Body of pancreas (tissue), 4 donors: ENCODE results near the gene MCTP1.

ENCODE experiments used
- CTCF ChIP-seq, 7 experiments: fragments of 450-650 bp in 4 of 7; fragments of 200-600 bp in 3 of 7; sonication (generic) in 3 of 7; IDR thresholded peaks; one replicate each; pipeline ENCODE4 v1.5.1; 2016 to 2019; ENCODE audit warnings: antibody characterized with exemption in 7 of 7
- POLR2A ChIP-seq, 3 donors: fragments of 450-650 bp; IDR thresholded peaks; one replicate each; pipeline ENCODE4 v1.6.1; 2016; ENCODE audit warnings: antibody characterized with exemption in 3 of 3, mild to moderate bottlenecking in 2 of 3

- TF ChIP-seq POLR2A (IDR thresholded peaks at IDR 0.05) (no peak), CTCF (IDR thresholded peaks at IDR 0.05) (no peak)
Measured at GRCh38 chr5:95098012-95098411, 186.9 kb downstream of the MCTP1 start.
